Measurements from ENCODE around the gene RDX. TPM values are rescaled to one million over a fixed set of nuclear protein-coding genes. Genes with fewer than 3 reads are reported as not detected.

The RDX gene
- total and polyA plus RNA-seq, 2 of the 13 experiments (the other 11 are each of a cell fraction or from before 2014, with no cell fraction given) = 20.7 to 63.1 TPM

- TF ChIP-seq TFAP4 (IDR thresholded peaks at IDR 0.05; ENCODE audit: borderline replicate concordance, low read depth) = no peak
- TF ChIP-seq BHLHE40 (IDR thresholded peaks at IDR 0.05; ENCODE audit: low read length) = no peak
- no peak for TF ChIP-seq SUZ12 (IDR thresholded peaks at IDR 0.05; ENCODE audit: low read depth, low read length)
Measured at GRCh38 chr11:110153474-110153873, 142.9 kb downstream of the RDX start (continued).

- no peaks in the 10 kb centered on the region for H3K9me3 ChIP-seq (ENCODE audit: low read length)
- no peaks in the 10 kb centered on the region for H3K4me1 ChIP-seq (ENCODE audit: insufficient read depth, low read length)
- no peaks in the 10 kb centered on the region for H4K20me1 ChIP-seq (ENCODE audit: insufficient read depth, low read length)
- POLR2A ChIA-PET = no interaction called here
- intact Hi-C loops (cut with micrococcal nuclease; ENCODE audit: unreplicated experiment) (no loop called here), in situ Hi-C loops (cut with HindIII; ENCODE audit: extremely low pct_ligation_motif_present, low pct_unique_long_range_greater_than_20kb) (no loop called here)
- no peak overlapping the region for H2AFZ ChIP-seq (ENCODE audit: low read length)
- FAIRE-seq = no peak
- ATAC-seq = no peak
- DNase-seq (ENCODE audit: low spot score) = no peak
- no peaks in the 10 kb centered on the region for H3K79me2 ChIP-seq (ENCODE audit: insufficient read depth, low read length)
- no peak overlapping the region for H3K4me2 ChIP-seq (ENCODE audit: low read depth, low read length)
- no peaks in the 10 kb centered on the region for H3K36me3 ChIP-seq (replicated peaks in 1 of 2; ENCODE audit: control insufficient read depth in 1 of 2, insufficient read depth in 2 of 2, low read length in 2 of 2)
- CTCF ChIA-PET (ENCODE audit: low intra/inter-chr PET ratio, low total read pairs) = no interaction called here
- no peaks in the 10 kb centered on the region for H3K27me3 ChIP-seq (ENCODE audit: control insufficient read depth in 1 of 2, insufficient read depth in 2 of 2, low read length in 2 of 2)
- 67% methylated on average over 1 of the region's 1 CpG for WGBS (ENCODE audit: low lambda C conversion rate)
- no peak overlapping the region for H3K27ac ChIP-seq (ENCODE audit: extremely low read length, insufficient read depth, low read length)
- no TSS peak for BruUV-seq (replicated peaks)
- no peak overlapping the region for H3K4me3 ChIP-seq (replicated peaks in 1 of 3; ENCODE audit: insufficient read depth in 1 of 3, low read depth in 2 of 3, low read length in 3 of 3)
- no peak overlapping the region for H3K9ac ChIP-seq (ENCODE audit: insufficient read depth, low read depth, low read length)
- no peak for TF ChIP-seq THAP7 (CRISPR knock-in tag; IDR thresholded peaks at IDR 0.05)
- TF ChIP-seq ARID4A (CRISPR knock-in tag; IDR thresholded peaks at IDR 0.05; ENCODE audit: borderline replicate concordance) = no peak
- TF ChIP-seq NFATC3 (CRISPR knock-in tag; IDR thresholded peaks at IDR 0.05) = no peak
- TF ChIP-seq ZNF414 (CRISPR knock-in tag; IDR thresholded peaks at IDR 0.05) = no peak
- TF ChIP-seq RBM22 (optimal IDR thresholded peaks at IDR 0.05; ENCODE audit: low read length) = no peak
- TF ChIP-seq TRIM24 (CRISPR knock-in tag; IDR thresholded peaks at IDR 0.05) = no peak
- no peak for TF ChIP-seq ZNF354B (CRISPR knock-in tag; IDR thresholded peaks at IDR 0.05)
- TF ChIP-seq POLR2G (IDR thresholded peaks at IDR 0.05; ENCODE audit: low read depth, low read length) = no peak
- TF ChIP-seq ZNF350 (CRISPR knock-in tag; IDR thresholded peaks at IDR 0.05; ENCODE audit: borderline replicate concordance, low read depth) = no peak
- no peak for TF ChIP-seq ATRX (CRISPR knock-in tag; IDR thresholded peaks at IDR 0.05; ENCODE audit: borderline replicate concordance)
- TF ChIP-seq ZNF644 (CRISPR knock-in tag; IDR thresholded peaks at IDR 0.05; ENCODE audit: low read depth) = no peak
Measured at GRCh38 chr11:110152199-110152598, 144.2 kb downstream of the RDX start.

Measured in HepG2 (cell line).